ENCODE measurements around the gene NME5.

GRCh38 chr5:138140268-138140667 lies 1.0 kb upstream of the NME5 start:
- TF ChIP-seq CTCF (conservative IDR thresholded peaks at IDR 0.05; ENCODE audit: low read length), result no peak
- no peak for TF ChIP-seq EZH2phosphoT487 (IDR thresholded peaks at IDR 0.05; ENCODE audit: borderline replicate concordance)
